ENCODE results near the gene GEN1. TPM values are rescaled to one million over a fixed set of nuclear protein-coding genes. Genes with fewer than 3 reads are reported as not detected.

Gene GEN1
- total RNA-seq, 1 donor, result 8.3 TPM

DNA sequence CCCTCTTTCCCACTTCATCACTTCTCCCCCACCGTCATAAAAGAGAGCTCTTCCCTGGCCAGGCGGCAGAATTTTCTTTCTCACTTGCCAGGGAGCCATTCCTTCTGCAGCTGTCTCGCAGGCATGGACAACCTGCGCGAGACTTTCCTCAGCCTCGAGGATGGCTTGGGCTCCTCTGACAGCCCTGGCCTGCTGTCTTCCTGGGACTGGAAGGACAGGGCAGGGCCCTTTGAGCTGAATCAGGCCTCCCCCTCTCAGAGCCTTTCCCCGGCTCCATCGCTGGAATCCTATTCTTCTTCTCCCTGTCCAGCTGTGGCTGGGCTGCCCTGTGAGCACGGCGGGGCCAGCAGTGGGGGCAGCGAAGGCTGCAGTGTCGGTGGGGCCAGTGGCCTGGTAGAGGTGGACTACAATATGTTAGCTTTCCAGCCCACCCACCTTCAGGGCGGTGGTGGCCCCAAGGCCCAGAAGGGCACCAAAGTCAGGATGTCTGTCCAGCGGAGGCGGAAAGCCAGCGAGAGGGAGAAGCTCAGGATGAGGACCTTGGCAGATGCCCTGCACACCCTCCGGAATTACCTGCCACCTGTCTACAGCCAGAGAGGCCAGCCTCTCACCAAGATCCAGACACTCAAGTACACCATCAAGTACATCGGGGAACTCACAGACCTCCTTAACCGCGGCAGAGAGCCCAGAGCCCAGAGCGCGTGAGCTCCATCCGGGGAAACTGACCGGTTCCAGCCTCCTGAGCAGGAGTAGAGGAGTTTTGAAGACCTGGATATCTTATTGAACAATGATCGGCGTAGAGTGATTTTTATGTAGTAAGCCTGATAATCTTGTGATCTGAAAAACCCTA, 62.7 kb downstream of the GEN1 start, which contains the start of gene MSGN1:
Gene MSGN1, plus strand, starts transcription at position 65 of the 850 bp plus-strand sequence. Its CDS starts 59 bp downstream, at position 124.
- Histone ChIP-seq H3K4me2 (ENCODE audit: insufficient read depth, low read length) (no peak within 1 kb of the TSS), H2AFZ (ENCODE audit: low read length) (no peak within 1 kb of the TSS), H4K20me1 (ENCODE audit: insufficient read depth, low read length) (no peaks in the 10 kb centered on the region), H3K36me3 (ENCODE audit: insufficient read depth, low read length) (no peaks in the 10 kb centered on the region), H3K4me1 (ENCODE audit: insufficient read depth, low read length) (peaks cover 18% of the 10 kb centered on the region), H3K4me3 (ENCODE audit: insufficient read depth, low read length) (no peak within 1 kb of the TSS), H3K79me2 (ENCODE audit: insufficient read depth, low read length) (no peaks in the 10 kb centered on the region), H3K27ac (ENCODE audit: low read depth, low read length) (no peak within 1 kb of the TSS), H3K27me3 (ENCODE audit: insufficient read depth, low read length) (no peaks in the 10 kb centered on the region), H3K9me3 (ENCODE audit: low read depth, low read length) (no peaks in the 10 kb centered on the region)
- DNase-seq (ENCODE audit: insufficient read length, low spot score, missing footprints), result no peak
- TF ChIP-seq, protein P1, sequence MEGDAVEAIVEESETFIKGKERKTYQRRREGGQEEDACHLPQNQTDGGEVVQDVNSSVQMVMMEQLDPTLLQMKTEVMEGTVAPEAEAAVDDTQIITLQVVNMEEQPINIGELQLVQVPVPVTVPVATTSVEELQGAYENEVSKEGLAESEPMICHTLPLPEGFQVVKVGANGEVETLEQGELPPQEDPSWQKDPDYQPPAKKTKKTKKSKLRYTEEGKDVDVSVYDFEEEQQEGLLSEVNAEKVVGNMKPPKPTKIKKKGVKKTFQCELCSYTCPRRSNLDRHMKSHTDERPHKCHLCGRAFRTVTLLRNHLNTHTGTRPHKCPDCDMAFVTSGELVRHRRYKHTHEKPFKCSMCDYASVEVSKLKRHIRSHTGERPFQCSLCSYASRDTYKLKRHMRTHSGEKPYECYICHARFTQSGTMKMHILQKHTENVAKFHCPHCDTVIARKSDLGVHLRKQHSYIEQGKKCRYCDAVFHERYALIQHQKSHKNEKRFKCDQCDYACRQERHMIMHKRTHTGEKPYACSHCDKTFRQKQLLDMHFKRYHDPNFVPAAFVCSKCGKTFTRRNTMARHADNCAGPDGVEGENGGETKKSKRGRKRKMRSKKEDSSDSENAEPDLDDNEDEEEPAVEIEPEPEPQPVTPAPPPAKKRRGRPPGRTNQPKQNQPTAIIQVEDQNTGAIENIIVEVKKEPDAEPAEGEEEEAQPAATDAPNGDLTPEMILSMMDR (IDR thresholded peaks at IDR 0.05; ENCODE audit: extremely low read depth, low read depth, low read length), result no peak

DNA sequence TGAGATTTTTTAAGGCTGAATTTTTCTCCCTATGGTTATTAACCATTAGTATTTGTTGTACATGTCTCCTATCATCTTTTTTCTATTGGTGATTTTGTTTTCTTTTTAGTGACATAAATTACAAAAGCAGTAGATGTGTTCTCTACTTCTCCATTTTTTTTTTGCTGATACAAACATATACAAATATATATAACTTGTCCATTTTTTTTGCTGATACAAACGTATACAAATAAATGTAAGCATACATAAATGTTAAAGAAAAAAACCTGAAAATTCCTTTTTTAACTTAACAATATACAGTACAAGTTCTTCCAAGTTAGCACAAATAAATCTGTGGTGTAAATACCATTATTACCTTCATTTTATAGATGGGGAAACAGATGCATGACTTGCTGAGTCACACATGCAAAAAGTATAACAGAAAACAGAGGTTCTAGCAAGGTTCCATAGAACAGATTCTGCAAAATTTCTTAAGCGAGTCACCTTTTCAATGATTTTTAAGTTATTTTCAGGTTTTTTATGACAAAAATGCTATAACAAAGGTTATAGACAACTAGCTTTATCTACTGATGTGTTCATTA, 64.4 kb downstream of the GEN1 start:
- Histone ChIP-seq H2AFZ (ENCODE audit: low read length) (no peak overlapping the region), H3K4me3 (ENCODE audit: insufficient read depth, low read length) (no peak overlapping the region), H3K36me3 (ENCODE audit: insufficient read depth, low read length) (no peaks in the 10 kb centered on the region), H3K4me1 (ENCODE audit: insufficient read depth, low read length) (peaks cover 9% of the 10 kb centered on the region), H3K4me2 (ENCODE audit: insufficient read depth, low read length) (no peak overlapping the region), H3K27ac (ENCODE audit: low read depth, low read length) (no peak overlapping the region), H3K79me2 (ENCODE audit: insufficient read depth, low read length) (no peaks in the 10 kb centered on the region), H3K27me3 (ENCODE audit: insufficient read depth, low read length) (no peaks in the 10 kb centered on the region), H4K20me1 (ENCODE audit: insufficient read depth, low read length) (no peaks in the 10 kb centered on the region), H3K9me3 (ENCODE audit: low read depth, low read length) (no peaks in the 10 kb centered on the region)
- DNase-seq (ENCODE audit: insufficient read length, low spot score, missing footprints), result no peak
- TF ChIP-seq, protein P1 (IDR thresholded peaks at IDR 0.05; ENCODE audit: extremely low read depth, low read depth, low read length), result no peak

DNA sequence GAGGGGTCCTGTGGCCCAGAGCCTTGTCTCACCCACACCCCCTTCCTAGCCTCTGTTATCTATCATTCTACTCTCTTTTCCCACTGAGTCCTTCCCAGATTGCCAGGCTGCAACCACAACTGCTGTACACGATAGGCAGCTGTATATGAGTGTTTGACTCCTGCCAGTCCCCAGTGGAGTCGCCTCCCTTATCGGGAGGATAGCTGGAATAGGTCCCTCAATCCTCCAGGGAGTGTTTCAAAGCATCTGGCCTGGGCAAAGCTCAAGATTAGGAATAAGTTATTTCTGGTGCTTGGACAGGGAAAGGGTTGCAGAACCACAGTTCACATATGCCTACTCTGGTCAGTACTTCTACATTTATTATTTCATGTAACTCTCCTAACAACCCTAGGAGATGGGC, 67.1 kb downstream of the GEN1 start:
- TF ChIP-seq, protein P1 (IDR thresholded peaks at IDR 0.05; ENCODE audit: extremely low read depth, low read depth, low read length), result no peak
- Histone ChIP-seq H3K27me3 (ENCODE audit: insufficient read depth, low read length) (no peaks in the 10 kb centered on the region), H3K36me3 (ENCODE audit: insufficient read depth, low read length) (no peaks in the 10 kb centered on the region), H3K4me2 (ENCODE audit: insufficient read depth, low read length) (no peak overlapping the region), H3K79me2 (ENCODE audit: insufficient read depth, low read length) (no peaks in the 10 kb centered on the region), H3K4me3 (ENCODE audit: insufficient read depth, low read length) (no peak overlapping the region), H2AFZ (ENCODE audit: low read length) (no peak overlapping the region), H3K4me1 (ENCODE audit: insufficient read depth, low read length) (no peaks in the 10 kb centered on the region), H3K9me3 (ENCODE audit: low read depth, low read length) (no peaks in the 10 kb centered on the region), H3K27ac (ENCODE audit: low read depth, low read length) (no peak overlapping the region), H4K20me1 (ENCODE audit: insufficient read depth, low read length) (no peaks in the 10 kb centered on the region)
- no peak for DNase-seq (ENCODE audit: insufficient read length, low spot score, missing footprints)

Measured in osteoblast (primary cell).